ENCODE data around the gene TENT4B.
A peak's percentile ranks its signal among the peaks of the same experiment; 100 is the strongest.
"Not testable (repeated sequence)": the region's sequence is repeated elsewhere in the genome, so short reads cannot be mapped to it uniquely, and the experiment has no call there.

TENT4B gene

DNA sequence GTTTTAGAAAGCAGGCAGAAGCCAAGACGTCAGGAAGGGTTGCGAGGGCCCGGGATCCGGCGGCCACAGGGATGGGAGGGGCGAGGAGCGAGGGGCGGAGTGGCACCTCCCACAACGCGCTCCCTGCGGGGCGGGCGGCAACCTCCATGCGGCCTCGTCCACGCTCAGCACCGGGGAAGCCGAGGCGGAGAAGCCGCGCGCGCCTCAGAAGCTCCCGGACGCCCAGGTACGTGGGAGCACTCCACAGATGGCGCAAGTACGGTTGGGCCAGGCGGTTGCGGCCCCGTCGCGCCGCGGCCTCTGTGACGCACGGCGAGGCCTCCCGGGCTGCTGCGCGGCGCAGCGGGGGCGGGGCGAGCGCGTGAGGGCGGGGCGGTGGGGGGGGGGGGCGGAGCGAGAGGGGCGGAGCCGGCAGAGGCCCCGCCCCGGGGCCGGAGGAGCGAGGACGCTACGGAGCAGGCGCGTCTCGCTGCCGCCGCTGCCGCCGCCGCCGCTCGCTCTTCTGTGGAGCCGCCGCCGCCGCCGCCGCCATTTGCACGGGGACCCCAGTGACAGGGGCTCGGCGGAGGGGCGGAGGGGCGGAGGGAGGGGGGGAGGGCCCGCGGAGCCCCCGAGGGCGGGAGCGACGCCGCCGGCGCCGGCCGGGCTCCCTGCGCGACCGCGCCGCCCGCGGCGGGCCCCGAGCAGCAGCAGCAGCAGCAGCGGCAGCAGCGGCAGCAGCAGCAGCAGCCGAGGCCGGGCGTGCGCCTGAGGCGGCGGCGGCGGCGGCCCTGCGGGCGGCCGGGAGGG is at the start of gene TENT4B:
TENT4B (plus strand) TSS at position 500 of the 789 bp plus-strand sequence. CDS start 316 bp downstream, outside the sequence.
- peak; percentile 58 for DNase-seq (ENCODE audit: low spot score)

DNA sequence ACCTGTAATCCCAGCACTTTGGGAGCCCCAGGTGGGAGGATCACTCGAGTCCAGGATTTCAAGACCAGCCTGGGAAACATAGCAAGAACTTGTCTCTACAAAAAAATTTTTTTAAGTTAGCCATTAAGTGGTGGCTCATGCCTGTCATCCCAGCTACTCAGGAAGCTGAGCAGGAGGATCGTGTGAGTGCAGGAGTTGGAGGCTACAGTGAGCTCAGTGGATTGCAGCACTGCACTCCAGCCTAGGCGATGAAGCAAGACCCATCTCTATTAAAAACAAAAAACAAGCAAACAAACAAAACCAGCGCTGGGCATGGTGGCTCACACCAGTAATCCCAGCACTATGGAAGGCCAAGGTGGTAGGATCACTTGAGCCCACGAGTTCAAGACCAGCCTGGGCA is 49.3 kb upstream of the TENT4B start:
- DNase-seq (ENCODE audit: low spot score) = no peak

DNA sequence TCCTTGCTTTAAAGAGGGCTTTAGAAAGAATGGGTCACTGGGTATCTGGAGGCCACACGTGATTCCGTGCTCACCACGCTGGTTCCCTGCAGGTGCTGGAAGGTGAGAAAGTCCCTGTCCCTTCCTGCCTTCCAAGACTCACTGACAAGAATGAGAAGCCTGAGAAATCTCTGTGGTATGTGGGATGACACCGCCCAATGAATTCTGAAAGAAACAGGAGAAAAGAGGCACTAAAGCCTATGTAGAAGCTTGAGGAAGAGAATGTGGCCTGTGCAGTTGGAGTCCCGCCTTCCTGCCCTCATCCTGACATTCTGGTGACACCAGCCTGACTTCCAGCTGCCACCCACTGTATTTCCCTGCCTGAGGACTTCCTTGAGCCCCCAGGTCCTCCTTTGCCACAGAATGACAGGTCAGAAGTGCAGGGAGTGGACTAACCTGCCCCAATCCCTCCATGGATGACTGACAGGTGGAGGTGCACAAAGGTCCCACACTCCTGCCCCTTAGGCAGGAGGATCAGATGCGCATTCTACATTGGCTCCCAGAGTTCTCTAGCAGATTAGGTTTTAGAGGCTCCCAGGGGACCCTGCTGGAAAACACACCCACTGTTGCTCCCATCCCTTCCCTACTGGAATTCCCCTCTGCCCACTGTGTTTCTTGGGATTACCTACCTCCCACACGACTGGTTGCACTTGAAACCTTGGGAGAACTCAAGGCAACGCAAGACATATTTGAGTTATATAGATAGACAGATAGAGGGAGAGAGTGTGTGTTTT is 38.6 kb upstream of the TENT4B start:
- DNase-seq (ENCODE audit: low spot score) = no peak

DNA sequence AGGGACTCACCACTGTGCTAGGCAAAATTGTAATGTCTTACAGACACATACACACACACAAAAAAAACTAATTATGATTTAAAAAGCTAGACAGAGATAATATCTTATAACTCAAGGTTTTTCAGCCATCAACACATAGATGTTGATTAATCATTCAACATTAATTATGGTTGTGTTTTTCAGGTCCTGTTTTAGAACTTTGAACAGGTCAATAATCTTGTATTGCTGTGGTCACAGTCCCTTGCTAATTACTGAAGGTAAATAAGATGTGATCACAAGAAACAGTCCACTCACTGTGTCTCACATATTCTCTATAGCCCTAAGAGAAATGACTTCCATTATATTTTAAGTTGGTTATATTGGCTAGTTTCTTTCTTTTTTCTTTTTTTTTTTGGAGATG is 32.4 kb upstream of the TENT4B start:
- no peak for DNase-seq (ENCODE audit: low spot score)

DNA sequence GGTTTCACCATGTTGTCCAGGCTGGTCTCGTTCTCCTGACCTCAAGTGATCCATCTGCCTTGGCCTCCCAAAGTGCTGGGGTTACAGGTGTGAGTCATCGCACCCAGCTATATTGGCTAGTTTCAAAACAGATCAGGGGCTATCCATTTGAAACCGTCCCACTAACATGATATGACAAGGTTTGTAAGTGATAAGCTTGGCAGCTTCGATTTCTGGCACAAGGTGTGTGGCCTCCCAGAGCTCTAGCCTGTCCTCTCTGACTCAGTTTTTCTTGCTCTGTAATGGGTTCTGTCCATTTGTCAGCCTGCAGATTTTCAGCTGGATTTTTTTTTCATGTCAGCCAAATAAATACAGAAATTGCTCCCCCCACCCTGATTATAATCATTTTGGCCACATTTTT is 31.8 kb upstream of the TENT4B start:
- no peak for DNase-seq (ENCODE audit: low spot score)

DNA sequence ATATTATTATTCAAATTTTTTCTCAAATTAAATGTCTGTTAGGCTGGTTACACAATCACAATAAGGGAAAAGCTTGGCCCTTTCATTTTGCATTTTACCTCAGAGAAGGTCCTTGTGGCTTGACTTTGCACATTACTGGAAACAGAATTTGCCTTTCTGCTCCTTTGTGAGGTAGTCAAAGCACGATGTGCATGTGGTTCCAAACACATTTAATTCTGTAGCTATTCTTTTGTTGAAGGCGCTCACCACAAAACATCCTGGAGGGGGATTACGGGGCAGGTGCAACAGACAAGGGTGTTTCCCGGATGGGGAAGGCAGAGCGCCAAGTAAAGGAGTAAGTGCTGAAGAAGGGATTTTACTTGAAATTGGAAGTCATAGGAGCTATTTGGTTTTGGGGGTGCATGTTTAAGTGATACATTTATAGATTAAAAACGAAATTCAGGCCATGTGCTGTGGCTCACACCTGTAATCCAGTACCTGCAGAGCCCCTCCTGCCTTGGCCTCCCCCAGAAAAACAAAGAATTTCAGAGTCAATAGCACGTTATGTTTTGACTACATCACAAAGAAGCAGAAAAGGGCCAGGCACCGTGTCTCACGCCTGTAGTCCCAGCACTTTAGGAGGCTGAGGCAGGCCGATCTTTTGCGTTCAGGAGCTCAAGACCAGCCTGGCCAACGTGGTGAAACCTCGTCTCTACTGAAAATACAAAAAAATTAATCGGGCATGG is 31.2 kb upstream of the TENT4B start:
- no peak for DNase-seq (ENCODE audit: low spot score)

DNA sequence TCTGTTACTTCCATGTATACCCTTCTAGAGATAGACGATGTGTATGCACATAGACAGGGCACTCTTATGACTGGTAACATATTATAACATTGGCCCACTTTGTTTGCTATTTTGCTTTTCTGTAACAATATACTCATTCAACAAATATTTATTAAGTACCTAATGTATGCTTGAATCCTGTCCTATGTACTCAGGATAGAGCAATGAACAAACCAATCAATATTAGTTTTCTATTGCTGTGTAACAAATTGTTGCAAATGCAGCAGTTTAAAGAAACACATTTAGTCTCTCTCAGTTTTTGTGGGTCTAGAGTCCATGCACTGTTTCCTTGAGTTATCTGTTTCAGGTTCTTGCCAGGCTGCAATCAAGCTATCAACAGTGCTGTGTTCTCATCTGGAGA is 29.7 kb upstream of the TENT4B start:
- DNase-seq (ENCODE audit: low spot score) = no peak

DNA sequence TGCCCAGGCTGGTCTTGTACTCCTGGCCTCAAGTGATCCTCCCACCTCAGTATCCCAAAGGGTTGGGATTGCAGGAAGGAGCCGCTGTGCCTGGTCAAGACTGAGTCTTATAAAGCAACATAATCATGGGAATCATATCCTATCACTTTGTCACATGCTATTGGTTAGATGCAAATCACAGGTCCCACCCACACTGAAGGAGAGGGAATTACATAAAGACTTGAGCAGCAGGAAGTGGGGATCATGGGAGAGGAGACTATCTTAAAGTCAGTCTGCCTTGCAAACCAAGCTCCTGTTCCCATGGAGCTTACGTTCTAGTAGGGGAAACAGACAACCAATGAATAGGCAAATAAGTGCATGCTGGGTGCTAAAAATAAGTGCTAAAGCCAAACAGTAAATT is 28.3 kb upstream of the TENT4B start:
- DNase-seq (ENCODE audit: low spot score) = no peak

DNA sequence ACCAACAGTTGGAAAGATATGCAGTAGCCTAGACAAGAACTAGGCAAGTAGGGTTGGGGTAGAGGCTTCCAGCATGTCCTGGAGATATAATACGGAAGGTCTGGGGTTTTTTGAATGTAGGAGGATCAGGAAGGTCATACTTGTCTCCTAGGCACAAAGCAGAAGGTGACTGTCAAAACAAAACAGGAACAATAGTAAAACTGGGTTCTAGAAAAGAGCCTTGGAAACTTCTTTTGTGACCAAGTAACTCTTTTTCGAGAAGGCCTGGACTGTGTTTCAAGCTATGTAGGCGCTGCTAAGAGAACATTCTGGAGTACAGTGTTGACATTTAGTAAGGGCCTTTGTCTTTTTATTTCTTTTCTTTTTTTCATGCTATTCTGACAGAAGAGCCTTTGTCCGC is 26.9 kb upstream of the TENT4B start:
- DNase-seq (ENCODE audit: low spot score) = no peak

DNA sequence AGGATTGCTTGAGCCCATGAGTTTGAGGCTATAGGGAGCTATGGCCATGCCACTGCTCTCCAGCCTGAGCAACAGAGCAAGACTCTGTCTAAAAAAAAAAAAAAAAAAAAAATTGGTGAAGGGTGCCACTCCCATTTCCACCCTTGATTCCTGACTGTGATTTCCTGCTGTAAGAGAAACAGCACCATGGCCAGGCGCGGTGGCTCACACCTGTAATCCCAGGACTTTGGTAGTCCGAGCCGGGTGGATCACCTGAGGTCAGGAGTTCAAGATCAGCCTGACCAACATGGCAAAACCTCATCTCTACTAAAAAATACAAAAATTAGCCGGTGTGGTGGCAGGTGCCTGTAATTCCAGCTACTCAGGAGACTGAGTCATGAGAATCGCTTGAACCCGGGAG is 20.5 kb upstream of the TENT4B start:
- not testable (repeated sequence) for DNase-seq (ENCODE audit: low spot score)

DNA sequence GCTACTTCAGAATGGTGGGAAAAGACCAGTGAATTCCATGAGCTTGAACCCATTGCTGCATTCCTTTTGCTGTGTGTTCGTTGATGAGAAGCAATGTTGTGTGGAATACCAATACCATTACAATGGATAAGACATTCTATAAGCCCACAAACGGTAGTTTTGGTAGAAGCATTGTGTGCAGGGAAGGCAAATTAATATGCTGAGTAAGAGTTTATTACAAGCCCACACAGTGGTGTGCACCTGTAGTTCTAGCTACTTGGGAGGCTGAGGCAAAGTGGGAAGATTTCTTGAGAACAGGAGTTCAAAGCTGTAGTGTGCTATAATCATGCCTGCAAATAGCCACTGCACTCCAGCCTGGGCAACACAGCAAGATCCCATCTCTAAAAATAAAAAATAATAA is 19.9 kb upstream of the TENT4B start:
- no peak for DNase-seq (ENCODE audit: low spot score)

DNA sequence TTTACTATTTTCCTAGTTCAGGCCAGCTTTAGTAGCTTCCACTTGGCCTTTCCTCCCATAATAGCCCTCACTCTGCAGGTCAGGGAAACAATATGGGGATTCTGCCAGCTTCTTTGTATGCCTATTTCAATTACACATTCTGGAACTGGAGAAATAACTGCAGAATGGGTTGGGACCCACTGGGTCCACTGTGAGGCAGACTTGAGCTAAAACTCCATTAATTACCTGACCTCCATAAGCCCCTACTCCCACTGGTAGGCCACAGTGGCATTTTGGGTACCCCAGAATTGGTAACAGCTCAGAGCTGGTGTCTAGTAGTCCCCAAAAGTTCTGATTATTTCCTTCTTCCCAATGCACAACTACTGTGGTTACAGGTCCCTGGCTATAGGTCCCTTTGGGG is 16.7 kb upstream of the TENT4B start:
- no peak for DNase-seq (ENCODE audit: low spot score)

DNA sequence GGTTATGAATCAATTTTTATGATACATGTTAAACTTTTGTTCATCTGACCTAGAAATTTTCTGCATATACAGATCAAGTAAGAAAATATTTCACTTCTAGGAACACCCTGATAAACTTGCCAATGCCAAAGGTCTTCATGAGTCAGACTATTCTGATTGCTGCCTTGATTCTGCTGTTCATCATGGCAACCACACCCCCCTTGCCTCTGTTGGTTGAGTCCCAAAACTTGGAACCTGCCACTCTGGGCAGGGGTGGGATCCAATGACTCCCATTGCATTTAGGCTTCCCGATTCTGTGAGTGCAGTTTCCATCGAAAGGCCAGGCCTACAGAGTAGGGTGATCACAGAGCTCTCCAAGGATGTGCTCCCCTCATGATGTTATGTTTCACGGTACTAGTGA is 15.8 kb upstream of the TENT4B start:
- no peak for DNase-seq (ENCODE audit: low spot score)

DNA sequence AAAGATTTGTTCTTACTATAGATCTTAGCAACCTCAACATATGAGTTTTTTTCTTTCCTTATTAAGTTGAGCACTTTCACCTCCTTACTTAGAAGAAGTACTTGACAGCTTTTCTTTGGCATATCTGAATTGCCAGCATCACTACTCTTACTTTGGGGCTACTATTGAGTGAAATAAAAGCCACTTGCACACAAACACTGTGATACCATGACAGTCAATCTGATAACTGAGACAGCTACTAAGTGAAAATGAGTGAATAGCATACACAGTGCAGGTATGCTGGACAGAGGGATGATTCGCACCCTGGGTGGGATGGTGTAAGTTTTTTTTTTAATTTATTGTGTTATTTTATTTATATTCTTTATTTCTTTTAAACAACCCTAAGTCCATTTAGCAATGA is 13.5 kb upstream of the TENT4B start:
- DNase-seq (ENCODE audit: low spot score) = no peak

DNA sequence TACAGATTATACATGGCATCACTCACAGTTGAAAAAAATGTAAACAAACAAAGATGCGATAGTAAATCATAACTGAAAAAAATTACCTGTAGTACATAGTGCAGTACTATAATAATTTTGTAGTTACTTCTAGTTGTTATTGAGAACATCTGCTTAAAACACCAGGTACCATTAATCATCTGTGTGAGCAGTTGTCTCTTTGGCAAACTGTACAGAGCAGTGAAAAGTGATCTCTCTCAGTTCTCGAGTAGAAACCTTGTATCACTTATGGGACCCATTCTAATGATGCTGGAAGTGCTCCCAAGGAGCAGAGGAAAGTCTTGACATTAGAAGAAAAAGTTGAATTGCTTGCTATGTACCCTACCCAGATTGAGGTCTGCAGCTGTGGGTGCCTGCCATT is 8.9 kb upstream of the TENT4B start:
- no peak for DNase-seq (ENCODE audit: low spot score)

DNA sequence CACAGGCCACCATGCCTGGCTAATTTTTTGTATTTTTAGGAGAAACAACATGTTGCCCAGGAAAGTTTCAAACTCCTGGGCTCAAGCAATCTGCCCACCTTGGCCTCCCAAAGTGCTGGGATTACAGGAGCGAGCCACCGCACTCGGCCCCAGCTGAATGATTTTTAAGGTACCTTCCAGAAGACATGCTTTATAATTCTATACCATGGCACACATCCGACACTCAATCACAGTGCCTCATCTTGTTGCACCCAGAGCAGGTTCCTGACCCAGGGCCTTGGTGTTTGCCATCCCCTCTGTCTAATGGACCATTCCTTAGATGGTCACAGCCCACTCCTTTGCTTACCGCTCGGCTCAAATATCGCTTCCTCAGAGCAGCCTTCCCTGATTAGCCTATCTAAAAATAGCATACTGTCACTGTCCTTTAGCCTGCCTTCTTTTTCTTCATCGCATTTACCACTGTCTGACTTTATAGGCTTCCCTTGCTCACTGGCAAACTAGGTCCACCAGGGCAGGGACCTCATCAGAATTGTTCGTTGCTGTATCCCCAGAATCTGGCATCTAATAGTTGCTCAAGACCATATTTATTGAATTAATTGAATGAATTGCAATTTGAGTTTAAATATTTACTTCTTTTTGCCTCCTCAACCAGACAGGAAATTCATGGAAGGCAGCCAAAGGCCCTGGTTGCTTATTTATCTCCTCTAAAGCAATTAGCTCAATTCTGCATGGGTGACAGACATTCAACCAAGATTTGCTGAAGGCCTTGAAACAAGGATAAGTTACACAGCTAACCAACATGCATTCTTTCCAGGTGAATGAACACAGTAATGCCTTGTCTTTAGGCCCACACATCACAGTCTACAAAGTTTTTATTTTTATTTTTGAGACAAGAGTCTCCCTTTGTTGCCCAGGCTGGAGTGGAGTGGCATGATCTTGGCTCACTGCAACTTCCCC is 6.3 kb upstream of the TENT4B start:
- no peak for DNase-seq (ENCODE audit: low spot score)

DNA sequence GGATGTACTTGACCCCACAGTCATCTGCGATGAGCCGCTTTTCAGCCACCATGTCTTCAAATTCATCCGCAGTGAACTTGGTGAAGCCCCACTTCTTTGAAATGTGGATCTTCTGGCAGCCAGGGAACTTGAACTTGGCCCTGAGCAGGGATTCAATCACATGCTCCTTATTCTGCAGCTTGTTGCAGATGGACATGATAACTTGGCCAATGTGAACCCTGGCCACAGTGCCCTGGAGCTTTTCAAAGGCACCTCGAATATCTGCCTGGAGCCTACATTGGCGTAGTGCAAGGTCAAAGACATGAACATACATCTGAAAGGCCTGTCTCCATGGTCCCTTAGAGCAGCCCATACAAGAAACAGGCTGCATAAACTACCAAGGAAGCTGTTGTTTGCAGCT is 1.8 kb upstream of the TENT4B start:
- DNase-seq (ENCODE audit: low spot score) = no peak

DNA sequence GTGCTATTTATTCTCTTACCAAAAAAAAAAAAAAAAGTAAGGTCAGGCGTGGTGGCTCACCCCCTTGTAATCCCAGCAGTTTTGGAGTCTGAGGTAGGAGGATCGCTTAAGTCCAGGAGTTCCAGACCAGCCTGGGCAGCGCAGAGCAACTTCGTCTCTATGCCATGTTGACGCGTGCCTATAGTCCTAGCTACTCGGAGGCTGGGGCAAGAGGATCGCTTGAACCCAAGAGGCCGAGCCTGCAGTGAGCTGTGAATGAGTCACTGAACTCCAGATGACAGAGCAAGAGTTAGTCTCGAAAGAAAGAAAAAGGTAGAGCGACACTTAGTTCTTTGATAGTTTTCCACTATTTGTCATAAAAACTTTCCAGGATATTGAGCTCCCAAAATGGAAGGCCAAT is 1.4 kb upstream of the TENT4B start:
- DNase-seq (ENCODE audit: low spot score) = no peak

DNA sequence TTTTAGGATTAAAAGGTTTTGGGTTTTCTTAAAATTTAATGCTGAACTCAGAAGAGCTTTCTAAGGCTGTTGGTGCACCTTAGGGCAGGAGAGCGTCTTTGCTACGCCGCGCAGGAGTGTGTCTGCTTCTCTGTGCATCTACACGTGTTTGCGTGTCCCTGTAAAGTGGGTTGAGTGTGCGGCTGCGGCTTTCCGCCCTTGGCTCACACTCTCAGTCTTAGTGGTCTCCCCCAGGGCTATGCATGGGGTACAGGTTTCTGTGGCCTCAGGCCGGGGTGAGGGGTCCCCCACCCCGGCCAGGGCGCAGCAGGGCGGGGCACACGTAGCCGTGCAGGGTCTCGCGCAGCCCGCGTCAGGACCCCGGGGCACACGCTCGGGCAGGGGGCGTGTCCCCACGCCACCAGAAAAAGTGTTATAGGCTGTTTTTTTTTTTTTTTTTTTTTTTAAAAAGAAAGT is 727 bp upstream of the TENT4B start:
- no peak for DNase-seq (ENCODE audit: low spot score)

DNA sequence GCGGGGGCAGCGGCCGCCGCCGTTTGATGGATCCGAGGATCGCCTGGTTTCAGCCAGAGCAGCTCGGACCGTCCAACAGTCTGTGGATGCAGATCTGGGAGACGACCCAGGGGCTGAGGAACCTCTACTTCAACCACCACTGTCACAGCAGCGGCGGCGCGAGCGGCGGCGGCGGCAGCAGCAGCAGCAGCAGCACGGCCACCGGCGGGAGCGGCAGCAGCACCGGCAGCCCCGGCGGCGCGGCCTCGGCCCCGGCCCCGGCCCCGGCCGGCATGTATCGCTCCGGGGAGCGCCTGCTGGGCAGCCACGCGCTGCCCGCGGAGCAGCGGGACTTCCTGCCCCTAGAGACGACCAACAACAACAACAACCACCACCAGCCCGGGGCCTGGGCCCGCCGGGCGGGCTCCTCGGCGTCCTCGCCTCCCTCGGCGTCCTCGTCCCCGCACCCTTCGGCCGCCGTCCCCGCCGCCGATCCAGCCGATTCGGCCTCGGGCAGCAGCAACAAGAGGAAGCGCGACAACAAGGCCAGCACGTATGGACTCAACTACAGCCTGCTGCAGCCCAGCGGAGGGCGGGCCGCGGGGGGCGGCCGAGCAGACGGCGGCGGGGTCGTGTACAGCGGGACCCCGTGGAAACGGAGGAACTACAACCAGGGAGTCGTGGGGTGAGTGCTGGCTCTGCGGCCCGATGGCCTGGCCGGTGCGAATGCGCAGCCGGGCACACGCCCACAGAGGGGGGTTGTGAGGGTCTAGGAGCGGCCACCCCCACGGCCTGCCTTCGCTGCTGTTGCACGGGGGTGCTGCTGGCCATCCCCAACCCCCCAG is 702 bp downstream of the TENT4B start:
- peak; percentile 29 for DNase-seq (ENCODE audit: low spot score)
